Measurements from ENCODE around the gene ACAN. TPM values are rescaled to one million over a fixed set of nuclear protein-coding genes. Genes with fewer than 3 reads are reported as not detected.

ACAN gene
- total RNA-seq, 1 experiment from 2014 or later = not detected

- no peak overlapping the region for H3K4me3 Mint-ChIP-seq (ENCODE audit: low read depth, unreplicated experiment)
- CTCF ChIA-PET = interaction anchor here (1.0 kb wide), 1 partner anchor 109 kb away, joined by 3 read pairs; no protein-coding TSS in a partner anchor
- BruUV-seq (replicated peaks) = no TSS peak
- TF ChIP-seq CTCF (IDR thresholded peaks at IDR 0.05; ENCODE audit: unreplicated experiment) = no peak
- DNase-seq = no peak
- no peaks in the 10 kb centered on the region for H3K9me3 Mint-ChIP-seq (ENCODE audit: low read depth, unreplicated experiment)
- intact Hi-C loops (cut with micrococcal nuclease; ENCODE audit: unreplicated experiment) = no loop called here
- peaks cover 10% of the 10 kb centered on the region for H3K36me3 Mint-ChIP-seq (ENCODE audit: insufficient read depth, unreplicated experiment)
- no peaks in the 10 kb centered on the region for H3K27me3 Mint-ChIP-seq (ENCODE audit: unreplicated experiment)
- peaks cover 19% of the 10 kb centered on the region for H3K4me1 Mint-ChIP-seq (ENCODE audit: low read depth, unreplicated experiment)
- no peak overlapping the region for H3K27ac Mint-ChIP-seq (ENCODE audit: unreplicated experiment)
These were observed 104.9 kb downstream of the ACAN start for GRCh38 chr15:88908123-88908522.

GRCh38 chr15:88908697-88909621, 105.7 kb downstream of the ACAN start:
- H3K27ac Mint-ChIP-seq (ENCODE audit: unreplicated experiment) = no peak overlapping the region
- no peaks in the 10 kb centered on the region for H3K9me3 Mint-ChIP-seq (ENCODE audit: low read depth, unreplicated experiment)
- BruUV-seq (replicated peaks) = no TSS peak
- no peak for TF ChIP-seq CTCF (IDR thresholded peaks at IDR 0.05; ENCODE audit: unreplicated experiment)
- no peak overlapping the region for H3K4me3 Mint-ChIP-seq (ENCODE audit: low read depth, unreplicated experiment)
- CTCF ChIA-PET = interaction anchor here (1.0 kb wide), 1 partner anchor 108 kb away, joined by 3 read pairs; no protein-coding TSS in a partner anchor
- intact Hi-C loops (cut with micrococcal nuclease; ENCODE audit: unreplicated experiment) = no loop called here
- no peaks in the 10 kb centered on the region for H3K27me3 Mint-ChIP-seq (ENCODE audit: unreplicated experiment)
- peaks cover 16% of the 10 kb centered on the region for H3K36me3 Mint-ChIP-seq (ENCODE audit: insufficient read depth, unreplicated experiment)
- no peak for DNase-seq
- H3K4me1 Mint-ChIP-seq (ENCODE audit: low read depth, unreplicated experiment) = peaks cover 19% of the 10 kb centered on the region

- H3K27ac Mint-ChIP-seq (ENCODE audit: unreplicated experiment) = no peak overlapping the region
These were observed 107.0 kb downstream of the ACAN start for GRCh38 chr15:88909956-88910831.

More at GRCh38 chr15:88909956-88910831, 107.0 kb downstream of the ACAN start:
- no TSS peak for BruUV-seq (replicated peaks)
- no peak for TF ChIP-seq CTCF (IDR thresholded peaks at IDR 0.05; ENCODE audit: unreplicated experiment)
- no peaks in the 10 kb centered on the region for H3K27me3 Mint-ChIP-seq (ENCODE audit: unreplicated experiment)
- peaks cover 9% of the 10 kb centered on the region for H3K4me1 Mint-ChIP-seq (ENCODE audit: low read depth, unreplicated experiment)
- CTCF ChIA-PET = no interaction called here
- no peak overlapping the region for H3K4me3 Mint-ChIP-seq (ENCODE audit: low read depth, unreplicated experiment)
- H3K9me3 Mint-ChIP-seq (ENCODE audit: low read depth, unreplicated experiment) = no peaks in the 10 kb centered on the region
- intact Hi-C loops (cut with micrococcal nuclease; ENCODE audit: unreplicated experiment) = no loop called here
- no peak for DNase-seq
- H3K36me3 Mint-ChIP-seq (ENCODE audit: insufficient read depth, unreplicated experiment) = peaks cover 16% of the 10 kb centered on the region

Data from Calu3 (cell line).